ENCODE data around the gene ZMYND8.
"Not testable (repeated sequence)": the region's sequence is repeated elsewhere in the genome, so short reads cannot be mapped to it uniquely, and the experiment has no call there.

ZMYND8 gene

DNA sequence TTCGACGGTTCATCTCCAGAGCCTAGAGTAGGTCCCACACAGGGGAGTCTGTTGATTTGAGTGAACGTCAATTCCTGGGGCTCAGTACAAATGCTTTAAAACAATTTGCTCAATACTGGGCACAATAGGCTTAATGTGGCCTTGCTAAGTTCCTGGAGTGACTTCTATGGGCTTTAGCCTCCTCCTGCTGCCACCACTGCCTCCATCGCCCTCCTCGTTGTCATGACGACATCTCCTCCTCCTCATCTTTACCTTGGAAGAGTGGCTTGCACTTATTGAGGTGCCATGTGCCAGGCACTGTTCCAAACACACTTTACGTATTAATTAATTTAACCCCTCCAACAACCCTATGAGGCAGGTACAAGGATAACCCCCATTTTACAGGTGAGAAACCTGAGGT is 11.8 kb upstream of the ZMYND8 start:
- TF ChIP-seq, protein P1, sequence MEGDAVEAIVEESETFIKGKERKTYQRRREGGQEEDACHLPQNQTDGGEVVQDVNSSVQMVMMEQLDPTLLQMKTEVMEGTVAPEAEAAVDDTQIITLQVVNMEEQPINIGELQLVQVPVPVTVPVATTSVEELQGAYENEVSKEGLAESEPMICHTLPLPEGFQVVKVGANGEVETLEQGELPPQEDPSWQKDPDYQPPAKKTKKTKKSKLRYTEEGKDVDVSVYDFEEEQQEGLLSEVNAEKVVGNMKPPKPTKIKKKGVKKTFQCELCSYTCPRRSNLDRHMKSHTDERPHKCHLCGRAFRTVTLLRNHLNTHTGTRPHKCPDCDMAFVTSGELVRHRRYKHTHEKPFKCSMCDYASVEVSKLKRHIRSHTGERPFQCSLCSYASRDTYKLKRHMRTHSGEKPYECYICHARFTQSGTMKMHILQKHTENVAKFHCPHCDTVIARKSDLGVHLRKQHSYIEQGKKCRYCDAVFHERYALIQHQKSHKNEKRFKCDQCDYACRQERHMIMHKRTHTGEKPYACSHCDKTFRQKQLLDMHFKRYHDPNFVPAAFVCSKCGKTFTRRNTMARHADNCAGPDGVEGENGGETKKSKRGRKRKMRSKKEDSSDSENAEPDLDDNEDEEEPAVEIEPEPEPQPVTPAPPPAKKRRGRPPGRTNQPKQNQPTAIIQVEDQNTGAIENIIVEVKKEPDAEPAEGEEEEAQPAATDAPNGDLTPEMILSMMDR (IDR thresholded peaks at IDR 0.05; ENCODE audit: insufficient read depth, missing control alignments) = no peak
- DNase-seq (ENCODE audit: insufficient read length, low spot score) (no peak), FAIRE-seq (no peak)

DNA sequence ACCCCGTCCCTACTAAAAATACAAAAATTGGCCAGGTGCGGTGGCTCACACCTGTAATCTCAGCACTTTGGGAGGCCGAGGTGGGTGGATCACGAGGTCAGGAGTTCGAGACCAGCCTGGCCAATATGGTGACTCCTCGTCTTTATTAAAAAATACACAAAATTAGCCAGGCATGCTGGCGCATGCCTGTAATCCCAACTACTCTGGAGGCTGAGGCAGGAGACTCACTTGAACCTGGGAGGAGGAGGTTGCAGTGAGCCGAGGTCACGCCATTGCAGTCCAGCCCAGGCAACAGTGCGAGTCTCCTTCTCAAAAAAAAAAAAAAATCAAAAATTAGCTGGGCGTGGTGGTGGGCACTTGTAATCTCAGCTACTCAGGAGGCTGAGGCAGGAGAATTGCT is 9.8 kb upstream of the ZMYND8 start:
- not testable (repeated sequence) for FAIRE-seq; DNase-seq (ENCODE audit: insufficient read length, low spot score)

- FAIRE-seq = no peak
- TF ChIP-seq, protein P1 (IDR thresholded peaks at IDR 0.05; ENCODE audit: insufficient read depth, missing control alignments) = no peak
Observed at GRCh38 chr20:47365023-47365764, 8.7 kb upstream of the ZMYND8 start.

DNA sequence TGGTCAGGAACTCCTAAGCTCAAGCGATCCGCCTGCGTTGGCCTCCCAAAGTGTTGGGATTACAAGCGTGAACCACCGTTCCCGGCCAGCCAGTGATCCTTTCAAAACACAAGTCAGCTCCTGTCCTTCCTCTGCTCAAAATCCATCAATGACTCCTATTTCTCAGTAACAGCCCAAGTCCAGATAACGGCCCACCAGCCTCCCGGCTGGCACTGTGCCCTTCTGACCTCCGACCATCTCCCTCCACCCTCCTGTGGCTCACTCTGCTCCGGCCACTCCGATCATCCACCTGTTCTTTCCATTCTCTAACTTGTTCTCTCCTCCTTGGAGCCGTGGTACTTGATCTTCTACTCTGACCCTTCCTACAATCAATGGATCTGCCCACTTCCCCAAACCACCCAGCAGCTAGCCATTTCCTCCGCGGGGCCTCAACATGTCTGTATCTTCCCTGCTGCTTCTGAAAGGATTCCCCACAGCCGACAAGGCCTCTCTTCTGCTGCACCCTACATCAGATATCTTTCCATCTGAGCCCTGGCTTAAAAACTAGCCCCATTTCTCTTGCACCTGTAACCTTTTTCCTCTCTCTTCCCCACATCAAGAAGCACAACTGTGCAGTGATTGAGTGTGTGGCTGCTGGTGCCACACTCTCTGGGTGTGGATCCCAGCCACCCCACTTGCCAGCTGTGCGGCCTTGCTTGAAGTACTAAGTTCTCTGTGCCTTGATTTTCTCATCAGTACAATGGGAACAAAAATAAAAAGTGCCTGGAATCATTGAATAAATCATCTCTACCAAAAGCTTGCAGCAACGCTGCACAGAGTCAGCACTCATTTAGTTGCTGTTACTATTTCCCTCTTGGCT is 6.1 kb upstream of the ZMYND8 start:
- FAIRE-seq (no peak), DNase-seq (ENCODE audit: insufficient read length, low spot score) (no peak)
- TF ChIP-seq, protein P1 (IDR thresholded peaks at IDR 0.05; ENCODE audit: insufficient read depth, missing control alignments) = no peak

More at GRCh38 chr20:47365023-47365764, 8.7 kb upstream of the ZMYND8 start:
- DNase-seq (ENCODE audit: insufficient read length, low spot score) = no peak

- no peak for DNase-seq (ENCODE audit: insufficient read length, low spot score)
- FAIRE-seq = no peak
- TF ChIP-seq, protein P1 (IDR thresholded peaks at IDR 0.05; ENCODE audit: insufficient read depth, missing control alignments) = no peak
Observed at GRCh38 chr20:47361057-47361915, 4.8 kb upstream of the ZMYND8 start.

GRCh38 chr20:47360297-47361056 is 4.0 kb upstream of the ZMYND8 start:
- DNase-seq (ENCODE audit: insufficient read length, low spot score) = no peak
- FAIRE-seq = no peak
- TF ChIP-seq, protein P1 (IDR thresholded peaks at IDR 0.05; ENCODE audit: insufficient read depth, missing control alignments) = no peak
